Left renal pelvis (tissue), 4 donors: ENCODE measurements around the gene PRDM16. TPM values are rescaled to one million over a fixed set of nuclear protein-coding genes. Genes with fewer than 3 reads are reported as not detected.
"Not testable (repeated sequence)": the region's sequence is repeated elsewhere in the genome, so short reads cannot be mapped to it uniquely, and the experiment has no call there.

Experiments used
- DNase-seq, 4 donors: peaks; one replicate each; pipeline ENCODE4 v3.0.0-alpha.2; 2013; ENCODE audit warnings: low read depth in 4 of 4, low spot score in 3 of 4
- polyA plus RNA-seq, 4 donors: library from polyadenylated mRNA; unstranded; fragments of 120-200 nt; gene quantifications; one replicate each; pipeline ENCODE4 v1.2.1, GENCODE V29; 2013; ENCODE audit not compliant: insufficient read length in 4 of 4

Gene PRDM16
- polyA plus RNA-seq, 4 donors = 1.1 to 11.1 (median 6.8) TPM

- no peak for DNase-seq
These were observed 166.0 kb downstream of the PRDM16 start for GRCh38 chr1:3234956-3235355.

GRCh38 chr1:3235496-3235895 lies 166.5 kb downstream of the PRDM16 start:
- DNase-seq = no peak

GRCh38 chr1:3236361-3236760 lies 167.4 kb downstream of the PRDM16 start:
- DNase-seq = no peak

- DNase-seq = no peak
These were observed 168.0 kb downstream of the PRDM16 start for GRCh38 chr1:3236955-3237354.

GRCh38 chr1:3237570-3237969 lies 168.6 kb downstream of the PRDM16 start:
- no peak for DNase-seq

GRCh38 chr1:3237994-3238702 lies 169.1 kb downstream of the PRDM16 start:
- DNase-seq = no peak

GRCh38 chr1:3238703-3239278 lies 169.8 kb downstream of the PRDM16 start:
- DNase-seq = no peak

GRCh38 chr1:3239991-3240390 lies 171.0 kb downstream of the PRDM16 start:
- DNase-seq = not testable (repeated sequence)

GRCh38 chr1:3240524-3241235 lies 171.7 kb downstream of the PRDM16 start:
- DNase-seq = no peak

- DNase-seq = no peak
These were observed 172.2 kb downstream of the PRDM16 start for GRCh38 chr1:3241236-3241550.

GRCh38 chr1:3241673-3242407 lies 172.8 kb downstream of the PRDM16 start:
- no peak for DNase-seq

- no peak for DNase-seq
These were observed 173.6 kb downstream of the PRDM16 start for GRCh38 chr1:3242408-3243260.

- DNase-seq = no peak
These were observed 174.3 kb downstream of the PRDM16 start for GRCh38 chr1:3243304-3243703.

GRCh38 chr1:3244025-3244926 lies 175.3 kb downstream of the PRDM16 start:
- DNase-seq = no peak

- DNase-seq = no peak
These were observed 175.9 kb downstream of the PRDM16 start for GRCh38 chr1:3244927-3245315.

GRCh38 chr1:3245344-3245743 lies 176.3 kb downstream of the PRDM16 start:
- no peak for DNase-seq

GRCh38 chr1:3245768-3246167 lies 176.8 kb downstream of the PRDM16 start:
- no peak for DNase-seq

GRCh38 chr1:3246251-3246650 lies 177.2 kb downstream of the PRDM16 start:
- DNase-seq = no peak

GRCh38 chr1:3247521-3248121 lies 178.6 kb downstream of the PRDM16 start:
- no peak for DNase-seq
